Stimulated activated CD8-positive, alpha-beta memory T cell treated with anti-CD3 and anti-CD28 coated beads, Interleukin-12 subunit alpha, Interleukin-12 subunit beta, amount 100 ng/mL, for 1 hour (primary cell): ENCODE results near the gene ZNF76.

ENCODE experiments used
- DNase-seq: peaks from one replicate; pipeline ENCODE4 v3.0.0-alpha.2; 2020; ENCODE audit warnings: low read depth

Gene ZNF76

GRCh38 chr6:35330541-35331119, 71.1 kb downstream of the ZNF76 start:
- DNase-seq: no peak

GRCh38 chr6:35332074-35332887, 72.7 kb downstream of the ZNF76 start:
- peak; percentile 42 for DNase-seq

- no peak for DNase-seq
Observed at GRCh38 chr6:35341557-35341956, 82.0 kb downstream of the ZNF76 start.

- peak; percentile 96 for DNase-seq
Observed at GRCh38 chr6:35342258-35343091, 82.9 kb downstream of the ZNF76 start, which contains the start of gene PPARD. PPARD (plus strand) TSS chr6:35342558; CDS start chr6:35411088, 68,530 bp downstream.

- DNase-seq: no peak
Observed at GRCh38 chr6:35343092-35343834, 83.7 kb downstream of the ZNF76 start.

- DNase-seq: no peak
Observed at GRCh38 chr6:35343835-35344550, 84.5 kb downstream of the ZNF76 start.
